Measurements from ENCODE around the gene HMGB2.

GRCh38 chr4:173317004-173317403 lies 17.2 kb downstream of the HMGB2 start:
- TF ChIP-seq ZNF274 (IDR thresholded peaks at IDR 0.05; ENCODE audit: low read depth, low read length) (no peak), YY1 (IDR thresholded peaks at IDR 0.05; ENCODE audit: insufficient read depth, insufficient read length) (no peak), SUZ12 (IDR thresholded peaks at IDR 0.05; ENCODE audit: extremely low read depth, insufficient read depth, insufficient read length) (no peak)
